Fibroblast of mammary gland (primary cell): ENCODE data around the gene NSFL1C.
A peak's percentile ranks its signal among the peaks of the same experiment; 100 is the strongest.
"Not testable (repeated sequence)": the region's sequence is repeated elsewhere in the genome, so short reads cannot be mapped to it uniquely, and the experiment has no call there.

Experiments used
- DNase-seq: peaks from one replicate; pipeline ENCODE4 v3.0.0-alpha.2; 2010; ENCODE audit warnings: low read depth
- H3K4me3 ChIP-seq: 2 replicates; pipeline ENCODE4 v1.5.1; 2011; ENCODE audit warnings: low read depth, mild to moderate bottlenecking, low read length, moderate library complexity; ENCODE audit not compliant: control insufficient read depth
- TF ChIP-seq, protein P1 (sequence below): conservative IDR thresholded peaks from 2 replicates; pipeline ENCODE4 v1.5.1; 2011; ENCODE audit warnings: low read depth, low read length, inconsistent platforms; ENCODE audit not compliant: control insufficient read depth, insufficient read depth

Gene NSFL1C

GRCh38 chr20:1405801-1406200 lies 60.8 kb downstream of the NSFL1C start:
- DNase-seq = no peak
- TF ChIP-seq, protein P1, sequence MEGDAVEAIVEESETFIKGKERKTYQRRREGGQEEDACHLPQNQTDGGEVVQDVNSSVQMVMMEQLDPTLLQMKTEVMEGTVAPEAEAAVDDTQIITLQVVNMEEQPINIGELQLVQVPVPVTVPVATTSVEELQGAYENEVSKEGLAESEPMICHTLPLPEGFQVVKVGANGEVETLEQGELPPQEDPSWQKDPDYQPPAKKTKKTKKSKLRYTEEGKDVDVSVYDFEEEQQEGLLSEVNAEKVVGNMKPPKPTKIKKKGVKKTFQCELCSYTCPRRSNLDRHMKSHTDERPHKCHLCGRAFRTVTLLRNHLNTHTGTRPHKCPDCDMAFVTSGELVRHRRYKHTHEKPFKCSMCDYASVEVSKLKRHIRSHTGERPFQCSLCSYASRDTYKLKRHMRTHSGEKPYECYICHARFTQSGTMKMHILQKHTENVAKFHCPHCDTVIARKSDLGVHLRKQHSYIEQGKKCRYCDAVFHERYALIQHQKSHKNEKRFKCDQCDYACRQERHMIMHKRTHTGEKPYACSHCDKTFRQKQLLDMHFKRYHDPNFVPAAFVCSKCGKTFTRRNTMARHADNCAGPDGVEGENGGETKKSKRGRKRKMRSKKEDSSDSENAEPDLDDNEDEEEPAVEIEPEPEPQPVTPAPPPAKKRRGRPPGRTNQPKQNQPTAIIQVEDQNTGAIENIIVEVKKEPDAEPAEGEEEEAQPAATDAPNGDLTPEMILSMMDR = no peak
- H3K4me3 ChIP-seq = no peak overlapping the region

GRCh38 chr20:1403624-1404023 lies 63.0 kb downstream of the NSFL1C start:
- no peak for DNase-seq
- no peak overlapping the region for H3K4me3 ChIP-seq
- TF ChIP-seq, protein P1 = no peak

DNA sequence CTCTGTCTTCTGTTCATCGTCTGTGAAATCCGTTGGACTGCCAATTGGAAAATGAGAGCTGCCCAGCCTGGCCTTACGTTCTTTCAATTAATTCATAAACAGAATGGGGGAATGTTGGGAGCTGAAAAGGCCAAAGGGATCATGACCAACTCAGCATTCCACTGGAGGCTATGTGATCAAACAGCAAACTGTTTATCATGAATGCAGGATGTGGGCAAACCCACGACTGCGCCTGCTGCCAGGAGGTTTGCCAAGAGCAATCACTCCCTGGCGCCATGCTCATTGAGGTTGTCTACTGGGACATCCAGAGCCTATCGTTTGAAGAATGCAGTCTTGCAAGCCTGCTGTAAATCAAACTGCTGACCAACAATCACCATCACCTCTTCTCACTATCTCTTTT lies 64.5 kb downstream of the NSFL1C start:
- TF ChIP-seq, protein P1 = no peak
- no peak overlapping the region for H3K4me3 ChIP-seq
- DNase-seq = peak; percentile 76

DNA sequence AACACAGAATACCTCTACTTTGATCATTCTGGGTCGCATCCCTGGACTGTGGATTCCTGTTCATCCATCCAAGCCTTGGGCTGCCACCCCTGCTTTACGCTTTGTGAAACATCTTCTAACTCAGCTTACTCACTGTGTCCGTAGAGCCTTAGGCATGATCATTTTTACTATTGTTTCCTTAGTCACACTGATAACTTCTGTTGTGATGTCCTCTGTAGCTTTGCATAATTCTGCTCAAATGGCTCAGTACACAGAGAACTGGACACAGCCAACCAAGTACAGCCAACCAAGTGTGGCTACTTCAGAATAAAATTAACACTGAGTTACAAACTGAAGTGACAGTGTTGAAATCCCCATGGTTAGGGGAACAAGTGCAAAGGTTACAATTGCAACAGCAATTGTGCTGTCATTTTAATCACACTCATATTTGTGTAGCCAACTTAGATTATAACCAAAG lies 65.2 kb downstream of the NSFL1C start:
- DNase-seq = no peak

GRCh38 chr20:1399678-1400366 lies 66.8 kb downstream of the NSFL1C start:
- H3K4me3 ChIP-seq = not testable (repeated sequence)
- peak; percentile 62 for DNase-seq

More for the DNA sequence above, 65.2 kb downstream of the NSFL1C start:
- no peak overlapping the region for H3K4me3 ChIP-seq
- TF ChIP-seq, protein P1 = no peak

GRCh38 chr20:1398185-1398584 lies 68.5 kb downstream of the NSFL1C start:
- not testable (repeated sequence) for DNase-seq, H3K4me3 ChIP-seq

GRCh38 chr20:1397710-1398109 lies 68.9 kb downstream of the NSFL1C start:
- H3K4me3 ChIP-seq = no peak overlapping the region
- TF ChIP-seq, protein P1 = peak; percentile 40
- DNase-seq = no peak

- TF ChIP-seq, protein P1 = no peak
- no peak overlapping the region for H3K4me3 ChIP-seq
- no peak for DNase-seq
Observed at GRCh38 chr20:1396702-1397101, 69.9 kb downstream of the NSFL1C start.
